ENCODE results near the gene MCRS1. TPM values are rescaled to one million over a fixed set of nuclear protein-coding genes. Genes with fewer than 3 reads are reported as not detected.
A peak's percentile ranks its signal among the peaks of the same experiment; 100 is the strongest.
"Not testable (repeated sequence)": the region's sequence is repeated elsewhere in the genome, so short reads cannot be mapped to it uniquely, and the experiment has no call there.

MCRS1 gene
- polyA plus RNA-seq, 3 donors: 64.8 to 79.4 (median 67.7) TPM

DNA sequence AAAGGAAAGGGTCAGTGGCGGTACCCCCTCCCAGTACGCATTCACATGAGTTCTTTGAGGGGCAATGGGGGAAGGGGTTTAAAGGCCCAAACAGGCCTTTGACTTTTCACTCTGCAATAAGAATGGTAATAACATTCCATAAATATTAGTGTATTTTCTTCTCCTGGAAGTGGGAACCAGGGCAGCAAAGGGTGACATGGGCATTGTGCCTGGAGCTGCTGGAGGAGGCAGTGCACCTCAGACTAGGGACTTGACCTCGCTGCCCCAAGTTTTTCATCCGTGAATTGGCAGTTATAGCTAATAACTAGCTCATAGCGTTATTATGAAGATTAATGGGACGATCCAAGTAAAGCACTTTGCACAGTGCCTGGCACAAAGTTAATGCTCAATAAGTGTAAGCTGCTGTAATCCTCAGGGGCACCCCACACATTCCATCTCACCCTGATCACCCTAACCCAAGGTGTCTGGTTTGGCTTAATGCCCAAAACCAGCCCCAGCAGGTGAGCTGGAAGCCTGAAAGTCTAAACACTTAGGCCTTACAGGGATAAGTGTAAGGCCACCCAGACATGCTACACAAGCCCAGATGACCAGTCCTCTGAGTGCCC is 31.9 kb downstream of the MCRS1 start:
- no peak for DNase-seq (ENCODE audit: extremely low read depth in 1 of 11, low read depth in 9 of 11, low spot score in 4 of 11)

GRCh38 chr12:49534731-49535278 is 33.1 kb downstream of the MCRS1 start:
- no peak for DNase-seq (ENCODE audit: extremely low read depth in 1 of 11, low read depth in 9 of 11, low spot score in 4 of 11)

DNA sequence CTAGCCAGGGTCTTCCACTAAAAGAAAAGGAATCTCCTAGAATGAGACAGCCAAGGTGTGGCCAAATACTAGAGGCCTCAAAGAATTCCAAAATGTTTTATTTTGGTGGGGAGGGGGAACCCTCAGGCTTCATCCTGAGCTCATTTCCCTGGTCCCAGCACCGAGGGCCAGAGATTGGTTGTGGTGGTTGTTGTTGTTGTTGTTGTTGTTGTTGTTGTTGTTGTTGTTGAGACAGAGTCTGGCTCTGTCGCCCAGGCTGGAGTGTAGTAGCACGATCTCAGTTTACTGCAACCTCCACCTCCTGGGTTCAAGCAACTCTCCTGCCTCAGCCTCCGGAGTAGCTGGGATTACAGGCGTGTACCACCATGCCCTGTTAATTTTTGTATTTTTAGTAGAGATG is 33.8 kb downstream of the MCRS1 start:
- not testable (repeated sequence) for DNase-seq (ENCODE audit: extremely low read depth in 1 of 11, low read depth in 9 of 11, low spot score in 4 of 11)

- no peak for DNase-seq (ENCODE audit: extremely low read depth in 1 of 11, low read depth in 9 of 11, low spot score in 4 of 11)
These were observed 34.6 kb downstream of the MCRS1 start for GRCh38 chr12:49533331-49533730.

GRCh38 chr12:49531745-49532144 is 36.2 kb downstream of the MCRS1 start:
- DNase-seq (ENCODE audit: extremely low read depth in 1 of 11, low read depth in 9 of 11, low spot score in 4 of 11): no peak

DNA sequence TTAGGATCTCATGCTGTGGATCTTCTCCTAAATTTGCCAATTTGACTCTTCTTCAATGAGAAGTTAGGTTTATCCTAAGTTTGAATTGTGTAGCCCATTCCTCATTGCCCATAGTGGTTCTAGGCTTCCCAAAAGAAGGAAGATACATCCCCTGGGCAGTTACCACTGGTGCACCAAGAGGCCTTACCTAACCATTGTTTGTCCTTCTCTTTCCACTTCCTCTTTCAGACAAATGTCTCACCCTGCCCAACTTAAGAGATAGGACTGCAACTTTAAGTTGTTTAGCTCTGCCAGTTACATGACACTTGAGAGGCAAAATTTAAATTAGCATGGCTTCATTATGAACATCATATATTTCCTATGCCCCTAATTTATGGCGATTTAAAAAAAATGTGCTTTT is 38.5 kb downstream of the MCRS1 start:
- no peak for DNase-seq (ENCODE audit: extremely low read depth in 1 of 11, low read depth in 9 of 11, low spot score in 4 of 11)

DNA sequence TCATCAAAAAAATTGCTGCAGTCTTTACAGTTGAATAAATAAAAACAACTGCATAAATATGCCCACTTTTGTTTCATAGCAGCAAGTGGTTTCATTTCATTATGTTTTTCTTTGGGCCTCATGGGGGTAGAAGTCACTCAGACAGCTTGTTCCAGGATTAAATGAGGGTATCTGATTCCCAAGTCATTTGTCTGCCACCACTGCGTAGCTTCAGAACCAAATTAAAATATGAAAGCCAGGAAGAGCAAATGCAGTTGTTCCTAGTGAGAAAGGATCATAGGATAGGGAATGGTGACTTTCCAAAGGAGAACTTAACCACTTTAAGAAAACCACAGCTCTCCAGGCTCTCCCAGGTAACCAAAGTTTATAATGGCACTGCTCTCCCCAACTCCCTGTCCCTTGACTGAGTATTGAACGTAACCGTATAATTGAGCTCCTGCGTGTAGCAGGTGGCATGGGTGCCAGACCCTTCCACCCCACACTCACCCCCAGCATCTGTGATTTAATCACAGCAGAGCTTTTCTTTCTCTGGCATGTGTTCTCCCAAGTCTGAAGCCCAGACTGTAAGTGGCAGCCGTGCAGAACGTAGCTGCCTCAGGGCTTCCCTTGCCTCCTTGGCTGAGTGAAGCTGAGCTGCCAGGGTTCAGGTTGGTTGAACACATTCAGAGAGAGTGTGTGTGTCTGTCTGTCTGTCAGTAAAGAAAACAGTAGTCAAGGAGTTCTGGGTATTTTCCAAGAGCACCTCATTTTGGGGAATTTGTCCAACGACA is 40.4 kb downstream of the MCRS1 start:
- peak in 4 of 11 donors; percentile 48 to 66 (median 57) for DNase-seq (ENCODE audit: extremely low read depth in 1 of 11, low read depth in 9 of 11, low spot score in 4 of 11)

- DNase-seq (ENCODE audit: extremely low read depth in 1 of 11, low read depth in 9 of 11, low spot score in 4 of 11): no peak
These were observed 42.0 kb downstream of the MCRS1 start for GRCh38 chr12:49525942-49526341.

DNA sequence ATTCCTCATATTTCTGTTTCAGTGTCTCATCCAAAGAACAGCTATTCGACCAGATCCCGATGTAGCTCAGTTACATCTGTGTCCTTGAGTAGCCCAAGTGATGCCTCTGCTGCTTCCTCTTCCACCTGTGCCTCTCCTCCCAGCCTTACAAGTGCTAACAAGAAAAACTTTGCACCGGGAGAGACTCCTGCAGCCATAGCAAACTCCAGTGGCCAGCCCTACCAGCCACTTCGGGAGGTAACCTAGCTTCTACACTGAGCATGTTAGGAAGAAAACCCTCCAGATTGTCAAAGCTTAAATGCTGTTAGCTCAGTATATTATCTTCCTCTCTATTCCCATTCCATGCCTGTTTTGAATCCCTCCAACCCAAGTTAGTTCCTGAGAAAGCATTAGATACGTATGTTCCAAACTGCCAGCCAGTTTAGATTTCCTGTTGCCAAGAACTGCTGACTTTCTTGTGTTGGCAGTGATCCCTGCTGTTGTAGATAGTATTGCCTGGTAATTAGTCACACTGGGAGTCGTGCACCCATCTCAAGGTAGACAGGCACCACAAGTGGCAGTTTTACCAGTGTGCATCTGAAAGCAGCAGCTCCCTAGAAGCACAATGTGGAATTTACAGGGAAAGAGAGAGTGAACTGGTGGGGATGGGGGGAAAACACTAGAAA is 43.1 kb downstream of the MCRS1 start:
- DNase-seq (ENCODE audit: extremely low read depth in 1 of 11, low read depth in 9 of 11, low spot score in 4 of 11): no peak

GRCh38 chr12:49521389-49521788 is 46.6 kb downstream of the MCRS1 start:
- no peak for DNase-seq (ENCODE audit: extremely low read depth in 1 of 11, low read depth in 9 of 11, low spot score in 4 of 11)

- no peak for DNase-seq (ENCODE audit: extremely low read depth in 1 of 11, low read depth in 9 of 11, low spot score in 4 of 11)
These were observed 48.4 kb downstream of the MCRS1 start for GRCh38 chr12:49519574-49519936.

GRCh38 chr12:49518914-49519573 is 48.9 kb downstream of the MCRS1 start:
- DNase-seq (ENCODE audit: extremely low read depth in 1 of 11, low read depth in 9 of 11, low spot score in 4 of 11): no peak

GRCh38 chr12:49515266-49515665 is 52.7 kb downstream of the MCRS1 start:
- DNase-seq (ENCODE audit: extremely low read depth in 1 of 11, low read depth in 9 of 11, low spot score in 4 of 11): no peak

- no peak for DNase-seq (ENCODE audit: extremely low read depth in 1 of 11, low read depth in 9 of 11, low spot score in 4 of 11)
These were observed 55.4 kb downstream of the MCRS1 start for GRCh38 chr12:49512546-49512945.

DNA sequence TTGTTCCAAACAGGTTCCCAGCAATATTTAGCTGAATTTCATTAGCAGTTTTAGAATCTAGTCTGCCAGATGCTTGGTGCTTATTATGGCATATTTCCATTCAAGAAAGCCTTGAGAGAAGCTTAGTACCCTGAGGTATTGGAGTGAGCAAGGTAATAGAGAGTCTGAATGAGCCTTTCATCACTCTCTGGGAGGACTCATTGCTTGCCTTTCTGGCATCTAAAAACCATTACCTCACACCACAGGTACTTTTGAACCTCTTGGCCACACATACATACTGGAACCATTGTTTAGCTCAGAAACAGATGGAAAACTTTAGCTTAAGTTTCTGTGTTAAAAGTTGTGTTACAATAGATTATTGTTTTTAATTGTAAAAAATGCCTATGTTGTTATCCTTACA is 56.5 kb downstream of the MCRS1 start:
- DNase-seq (ENCODE audit: extremely low read depth in 1 of 11, low read depth in 9 of 11, low spot score in 4 of 11): no peak

GRCh38 chr12:49509681-49510080 is 58.3 kb downstream of the MCRS1 start:
- DNase-seq (ENCODE audit: extremely low read depth in 1 of 11, low read depth in 9 of 11, low spot score in 4 of 11): not testable (repeated sequence)

All from renal cortex interstitium (tissue), 11 donors.